Astrocyte (in vitro differentiated cells and primary cell): Measurements from ENCODE around the gene UGT2A1.

Experiments used
- EZH2 ChIP-seq: IDR thresholded peaks from 2 replicates; pipeline ENCODE4 v1.6.1; 2012; ENCODE audit warnings: mild to moderate bottlenecking, low read length, inconsistent platforms; ENCODE audit not compliant: insufficient read depth
- TF ChIP-seq, protein P1 (sequence below): IDR thresholded peaks from 2 replicates; pipeline ENCODE4 v1.5.1; 2011; ENCODE audit warnings: low read depth, mild to moderate bottlenecking, inconsistent platforms, low read length, moderate library complexity; ENCODE audit not compliant: insufficient read depth

- TF ChIP-seq, protein P1, sequence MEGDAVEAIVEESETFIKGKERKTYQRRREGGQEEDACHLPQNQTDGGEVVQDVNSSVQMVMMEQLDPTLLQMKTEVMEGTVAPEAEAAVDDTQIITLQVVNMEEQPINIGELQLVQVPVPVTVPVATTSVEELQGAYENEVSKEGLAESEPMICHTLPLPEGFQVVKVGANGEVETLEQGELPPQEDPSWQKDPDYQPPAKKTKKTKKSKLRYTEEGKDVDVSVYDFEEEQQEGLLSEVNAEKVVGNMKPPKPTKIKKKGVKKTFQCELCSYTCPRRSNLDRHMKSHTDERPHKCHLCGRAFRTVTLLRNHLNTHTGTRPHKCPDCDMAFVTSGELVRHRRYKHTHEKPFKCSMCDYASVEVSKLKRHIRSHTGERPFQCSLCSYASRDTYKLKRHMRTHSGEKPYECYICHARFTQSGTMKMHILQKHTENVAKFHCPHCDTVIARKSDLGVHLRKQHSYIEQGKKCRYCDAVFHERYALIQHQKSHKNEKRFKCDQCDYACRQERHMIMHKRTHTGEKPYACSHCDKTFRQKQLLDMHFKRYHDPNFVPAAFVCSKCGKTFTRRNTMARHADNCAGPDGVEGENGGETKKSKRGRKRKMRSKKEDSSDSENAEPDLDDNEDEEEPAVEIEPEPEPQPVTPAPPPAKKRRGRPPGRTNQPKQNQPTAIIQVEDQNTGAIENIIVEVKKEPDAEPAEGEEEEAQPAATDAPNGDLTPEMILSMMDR = no peak
- no peak for TF ChIP-seq EZH2
These were observed 15.6 kb upstream of the UGT2A1 start for GRCh38 chr4:69668680-69669079.
